GM10847 (cell line): ENCODE results near the gene OCEL1.
A peak's percentile ranks its signal among the peaks of the same experiment; 100 is the strongest.

Source experiments
- POLR2A ChIP-seq: IDR thresholded peaks from 2 replicates; pipeline ENCODE4 v1.6.1; 2011; ENCODE audit not compliant: insufficient read length; ENCODE audit errors: extremely low read depth

Gene OCEL1, protein sequence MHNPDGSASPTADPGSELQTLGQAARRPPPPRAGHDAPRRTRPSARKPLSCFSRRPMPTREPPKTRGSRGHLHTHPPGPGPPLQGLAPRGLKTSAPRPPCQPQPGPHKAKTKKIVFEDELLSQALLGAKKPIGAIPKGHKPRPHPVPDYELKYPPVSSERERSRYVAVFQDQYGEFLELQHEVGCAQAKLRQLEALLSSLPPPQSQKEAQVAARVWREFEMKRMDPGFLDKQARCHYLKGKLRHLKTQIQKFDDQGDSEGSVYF

GRCh38 chr19:17226002-17226933 lies at the start of gene OCEL1:
Gene OCEL1 (plus strand): TSS chr19:17226226. CDS start chr19:17226248, 22 bp downstream.
- peak; percentile 91 for TF ChIP-seq POLR2A

DNA sequence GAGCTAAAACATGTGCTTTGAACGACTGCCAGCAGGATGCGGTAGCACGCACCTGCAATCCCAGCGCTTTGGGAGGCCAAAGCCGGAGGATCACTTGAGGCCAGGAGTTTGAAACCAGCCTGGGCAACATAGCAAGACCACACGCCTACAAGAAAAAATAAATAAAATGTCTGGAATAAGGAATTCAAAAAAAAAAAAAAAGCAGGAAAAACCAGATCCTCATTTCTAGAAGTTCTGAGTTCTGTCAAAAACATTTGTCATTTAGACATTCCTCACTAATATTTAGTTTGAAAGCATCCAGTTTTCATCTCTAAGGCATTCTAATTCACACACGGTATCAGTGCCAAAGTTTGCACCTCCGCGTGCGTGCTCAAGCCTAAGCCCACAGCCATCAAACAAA lies 47.7 kb upstream of the OCEL1 start:
- TF ChIP-seq POLR2A, result no peak

- no peak for TF ChIP-seq POLR2A
Observed at GRCh38 chr19:17180997-17181702, 44.9 kb upstream of the OCEL1 start.

DNA sequence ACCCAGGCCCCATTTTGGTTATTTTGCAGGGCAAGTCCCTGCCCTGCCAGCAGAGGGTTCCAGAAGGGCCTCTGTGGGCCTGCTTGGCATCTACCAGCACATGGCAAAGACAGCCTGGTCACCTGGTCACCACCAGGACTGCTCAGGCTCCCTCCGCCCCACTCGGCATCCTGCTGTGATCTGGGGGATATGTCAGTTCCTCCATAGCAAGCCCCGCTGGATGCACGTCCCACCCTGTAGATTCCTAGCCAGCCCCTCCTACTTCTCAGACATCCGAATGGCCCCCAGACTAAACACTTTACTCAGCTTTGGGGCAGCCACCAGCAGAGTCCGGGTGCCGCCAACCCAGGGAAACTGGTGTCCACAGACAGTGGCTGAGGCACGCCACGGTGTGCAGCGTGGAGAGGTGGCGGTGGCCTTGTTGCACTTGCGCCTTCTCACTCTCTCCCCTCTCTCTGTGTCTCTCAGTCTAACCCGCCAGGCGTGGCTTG lies 42.7 kb upstream of the OCEL1 start:
- TF ChIP-seq POLR2A, result no peak

GRCh38 chr19:17183858-17184321 lies 42.1 kb upstream of the OCEL1 start:
- no peak for TF ChIP-seq POLR2A

DNA sequence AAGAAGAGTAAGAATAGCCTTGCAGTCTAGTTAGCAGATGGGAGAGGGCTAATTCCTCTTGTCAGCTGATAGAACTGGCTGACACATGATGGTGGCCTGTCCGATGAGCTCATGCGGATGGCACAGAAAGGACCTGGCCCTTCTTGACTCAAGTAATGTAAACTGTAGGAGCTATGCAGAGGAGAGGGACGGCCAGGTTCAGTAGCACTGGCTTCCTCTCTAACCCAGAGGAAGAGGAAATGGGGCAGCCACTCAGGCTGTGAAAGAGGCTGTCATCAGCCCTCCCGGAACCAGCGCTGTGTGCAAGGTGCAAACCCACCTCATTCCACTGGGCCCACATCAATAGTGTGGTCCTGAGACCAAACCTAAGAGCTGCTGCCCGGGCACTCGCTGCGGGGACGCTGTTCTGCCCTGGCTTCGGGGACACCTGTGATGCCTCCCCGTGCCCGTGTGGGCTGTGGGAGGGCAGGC lies 41.6 kb upstream of the OCEL1 start:
- TF ChIP-seq POLR2A, result no peak

DNA sequence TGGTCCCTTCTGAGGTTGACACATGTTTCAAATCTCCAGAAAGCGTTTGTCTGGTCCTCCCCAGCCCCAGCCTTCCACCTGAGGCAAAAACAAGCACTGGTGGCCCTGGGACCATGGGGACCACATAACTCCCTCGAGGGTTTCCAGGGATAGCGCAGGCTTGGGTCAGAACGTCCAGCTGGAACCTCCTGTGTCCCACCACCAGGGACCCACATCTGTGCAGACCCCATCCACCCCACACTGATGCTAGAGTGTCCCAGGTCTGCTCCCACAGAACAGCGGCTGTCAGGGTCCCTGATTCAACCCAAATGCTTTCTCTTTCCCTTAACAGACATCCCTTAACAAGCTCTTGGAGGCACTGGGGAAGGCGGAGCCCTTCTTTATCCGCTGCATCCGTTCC lies 40.4 kb upstream of the OCEL1 start:
- TF ChIP-seq POLR2A, result no peak

DNA sequence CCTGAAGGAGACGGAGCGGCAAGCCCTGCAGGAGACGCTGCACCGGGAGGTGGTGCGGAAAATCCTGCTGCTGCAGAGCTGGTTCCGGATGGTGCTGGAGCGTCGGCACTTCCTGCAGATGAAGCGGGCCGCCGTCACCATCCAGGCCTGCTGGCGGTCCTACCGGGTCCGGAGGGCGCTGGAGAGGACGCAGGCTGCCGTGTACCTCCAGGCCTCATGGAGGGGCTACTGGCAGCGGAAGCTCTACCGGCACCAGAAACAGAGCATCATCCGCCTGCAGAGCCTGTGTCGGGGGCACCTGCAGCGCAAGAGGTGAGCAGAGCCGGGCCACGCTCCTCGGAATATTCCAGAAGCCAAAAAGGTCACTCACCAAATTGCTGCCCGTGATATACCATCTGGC lies 33.3 kb upstream of the OCEL1 start:
- TF ChIP-seq POLR2A, result no peak

- no peak for TF ChIP-seq POLR2A
Observed at GRCh38 chr19:17194608-17195007, 31.4 kb upstream of the OCEL1 start.

DNA sequence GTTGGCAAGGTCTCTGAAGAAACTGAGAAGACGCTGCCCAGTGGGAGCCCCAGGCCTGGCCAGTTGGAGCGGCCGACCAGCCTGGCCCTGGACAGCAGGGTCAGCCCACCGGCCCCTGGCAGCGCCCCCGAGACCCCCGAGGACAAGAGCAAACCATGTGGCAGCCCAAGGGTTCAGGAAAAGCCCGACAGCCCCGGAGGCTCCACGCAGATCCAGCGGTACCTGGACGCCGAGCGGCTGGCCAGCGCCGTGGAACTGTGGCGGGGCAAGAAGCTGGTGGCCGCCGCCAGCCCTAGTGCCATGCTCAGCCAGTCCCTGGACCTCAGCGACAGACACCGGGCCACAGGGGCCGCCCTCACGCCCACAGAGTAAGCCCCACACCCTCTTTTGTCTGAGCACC lies 30.9 kb upstream of the OCEL1 start:
- TF ChIP-seq POLR2A, result no peak

DNA sequence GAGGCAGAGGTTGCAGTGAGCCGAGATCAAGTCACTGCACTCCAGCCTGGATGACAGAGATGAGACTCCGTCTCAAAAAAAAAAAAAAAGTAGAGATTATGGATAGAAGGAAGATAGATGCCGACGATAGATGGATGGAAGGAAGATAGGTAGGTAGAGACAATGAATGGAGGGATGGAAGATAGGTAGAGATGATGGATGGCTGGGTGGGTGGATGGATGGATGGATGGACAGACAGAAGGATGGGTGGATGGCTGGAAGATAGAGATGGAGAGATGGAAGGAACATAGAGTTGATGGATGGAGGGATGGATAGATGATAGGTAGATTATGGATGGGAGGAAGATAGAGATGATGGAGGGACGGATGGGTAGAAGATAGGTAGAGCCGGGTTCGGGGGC lies 29.4 kb upstream of the OCEL1 start:
- TF ChIP-seq POLR2A, result no peak

DNA sequence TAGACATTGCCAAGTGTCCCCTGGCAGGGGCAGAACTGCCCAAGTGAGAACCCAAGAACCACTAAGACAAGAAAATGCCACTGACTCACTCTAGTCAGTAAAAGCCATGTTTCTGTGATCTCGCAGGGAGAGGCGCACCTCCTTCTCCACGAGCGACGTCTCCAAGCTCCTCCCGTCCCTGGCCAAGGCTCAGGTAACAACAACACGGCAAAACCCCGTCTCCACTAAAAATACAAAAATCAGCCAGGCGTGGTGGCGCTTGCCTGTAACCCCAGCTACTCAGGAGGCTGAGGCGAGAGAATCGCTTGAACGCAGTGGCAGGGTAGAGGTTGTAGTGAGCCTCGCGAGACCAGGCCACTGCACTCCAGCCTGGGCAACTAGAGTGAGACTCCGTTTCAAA lies 28.4 kb upstream of the OCEL1 start:
- TF ChIP-seq POLR2A, result no peak

DNA sequence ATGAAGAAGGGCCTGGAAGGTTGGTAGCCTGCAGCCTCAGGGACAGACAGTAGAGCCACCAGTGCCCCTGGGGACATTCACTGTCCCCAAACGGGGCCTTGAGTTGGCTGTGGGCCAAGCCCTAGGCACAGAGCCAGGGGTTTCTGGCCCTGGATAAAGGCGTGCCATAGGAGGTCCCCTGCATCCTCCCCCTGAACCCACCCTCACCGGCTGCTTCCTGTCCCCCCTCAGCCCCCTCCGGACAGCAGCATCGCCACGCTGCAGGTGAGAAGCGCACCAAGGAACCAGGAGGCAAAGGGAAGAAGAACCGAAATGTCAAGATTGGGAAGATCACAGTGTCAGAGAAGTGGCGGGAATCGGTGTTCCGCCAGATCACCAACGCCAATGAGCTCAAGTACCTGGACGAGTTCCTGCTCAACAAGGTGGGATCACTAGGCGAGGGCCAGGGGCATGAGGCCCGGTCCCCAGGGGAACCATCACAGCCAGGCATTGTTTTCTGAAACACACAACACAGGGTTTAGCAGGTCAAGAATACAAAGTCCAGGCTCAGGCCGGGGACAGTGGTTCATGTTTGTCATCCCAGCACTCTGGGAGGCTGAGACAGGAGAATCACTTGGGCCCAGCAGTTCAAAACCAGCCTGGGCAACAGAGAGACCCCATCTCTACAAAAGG lies 25.5 kb upstream of the OCEL1 start:
- TF ChIP-seq POLR2A, result no peak

DNA sequence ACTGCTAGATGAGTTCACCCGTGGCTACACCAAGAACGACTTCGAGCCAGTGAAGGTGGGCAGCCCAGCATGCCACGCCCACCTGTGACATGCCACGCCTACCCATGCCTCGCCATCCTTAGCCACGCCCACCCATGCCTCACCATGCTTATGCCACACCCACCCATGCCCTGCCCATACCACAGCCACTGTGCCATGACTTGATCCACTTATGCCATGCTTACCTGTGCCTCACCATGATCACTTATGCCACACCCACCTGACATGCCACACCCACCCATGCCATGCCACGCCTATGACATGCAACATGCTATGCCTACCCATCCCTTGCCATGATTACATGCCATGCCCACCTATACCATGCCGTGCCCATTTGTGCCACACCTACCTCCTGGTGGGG lies 23.8 kb upstream of the OCEL1 start:
- no peak for TF ChIP-seq POLR2A

GRCh38 chr19:17202713-17203112 lies 23.3 kb upstream of the OCEL1 start:
- TF ChIP-seq POLR2A, result no peak
